Uterus (tissue), 2 donors: ENCODE data around the gene ZNF469.

ENCODE experiments used
- POLR2A ChIP-seq, 2 donors: fragments of 450-650 bp; IDR thresholded peaks; one replicate each; pipeline ENCODE4 v1.6.1; 2016; ENCODE audit warnings: antibody characterized with exemption in 2 of 2, mild to moderate bottlenecking in 1 of 2, moderate library complexity in 1 of 2
- TF ChIP-seq, protein P1 (sequence below), 4 experiments: fragments of 200-600 bp in 2 of 4; fragments of 450-650 bp in 2 of 4; sonication (generic) in 2 of 4; IDR thresholded peaks; one replicate each; pipeline ENCODE4 v1.5.1; 2016 to 2019; ENCODE audit warnings: antibody characterized with exemption in 4 of 4, mild to moderate bottlenecking in 2 of 4, moderate library complexity in 1 of 4

DNA sequence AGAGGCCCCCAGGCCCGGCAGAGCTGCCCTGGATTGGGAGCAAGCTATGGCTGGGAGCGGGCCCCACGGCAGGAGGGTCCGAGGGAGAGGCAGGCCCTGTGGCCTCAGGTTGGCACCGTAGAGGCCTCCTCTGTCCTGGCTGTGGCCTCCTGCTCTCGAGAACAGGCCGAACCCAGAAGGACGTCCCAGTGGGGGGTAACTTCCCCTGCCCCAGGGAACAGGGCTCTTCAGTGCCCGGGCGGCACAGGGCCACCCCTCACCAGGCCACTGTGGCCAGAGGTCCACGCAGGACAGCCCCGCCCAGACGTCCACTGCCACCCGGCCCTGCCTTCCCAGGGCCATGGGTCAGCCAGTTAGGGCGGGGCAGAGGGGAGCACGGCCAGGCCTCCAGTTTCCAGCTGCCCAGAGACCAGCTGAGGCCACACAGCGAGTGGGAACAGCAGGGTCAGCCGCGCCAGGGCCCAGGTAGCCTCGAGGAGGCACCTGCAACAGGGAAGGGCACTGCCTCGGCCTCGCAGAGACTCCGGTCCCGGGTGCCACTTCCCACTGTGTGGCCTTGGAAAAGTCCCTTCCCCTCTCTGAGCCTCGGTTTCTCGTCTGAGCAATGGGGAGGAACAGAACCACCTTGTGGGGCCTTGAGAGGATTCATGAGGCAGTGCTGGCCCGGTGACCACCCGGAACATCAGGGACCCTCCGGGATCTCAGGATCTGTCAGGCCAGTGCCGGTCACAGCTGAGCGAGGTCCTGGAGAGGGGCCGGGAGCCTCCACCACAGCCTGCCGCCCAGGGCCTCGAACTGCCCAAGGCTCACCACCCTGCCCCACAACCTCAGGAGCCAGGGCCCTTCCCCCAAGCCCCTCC is 32.0 kb downstream of the ZNF469 start:
- no peak for TF ChIP-seq POLR2A (IDR thresholded peaks at IDR 0.05)
- TF ChIP-seq, protein P1, sequence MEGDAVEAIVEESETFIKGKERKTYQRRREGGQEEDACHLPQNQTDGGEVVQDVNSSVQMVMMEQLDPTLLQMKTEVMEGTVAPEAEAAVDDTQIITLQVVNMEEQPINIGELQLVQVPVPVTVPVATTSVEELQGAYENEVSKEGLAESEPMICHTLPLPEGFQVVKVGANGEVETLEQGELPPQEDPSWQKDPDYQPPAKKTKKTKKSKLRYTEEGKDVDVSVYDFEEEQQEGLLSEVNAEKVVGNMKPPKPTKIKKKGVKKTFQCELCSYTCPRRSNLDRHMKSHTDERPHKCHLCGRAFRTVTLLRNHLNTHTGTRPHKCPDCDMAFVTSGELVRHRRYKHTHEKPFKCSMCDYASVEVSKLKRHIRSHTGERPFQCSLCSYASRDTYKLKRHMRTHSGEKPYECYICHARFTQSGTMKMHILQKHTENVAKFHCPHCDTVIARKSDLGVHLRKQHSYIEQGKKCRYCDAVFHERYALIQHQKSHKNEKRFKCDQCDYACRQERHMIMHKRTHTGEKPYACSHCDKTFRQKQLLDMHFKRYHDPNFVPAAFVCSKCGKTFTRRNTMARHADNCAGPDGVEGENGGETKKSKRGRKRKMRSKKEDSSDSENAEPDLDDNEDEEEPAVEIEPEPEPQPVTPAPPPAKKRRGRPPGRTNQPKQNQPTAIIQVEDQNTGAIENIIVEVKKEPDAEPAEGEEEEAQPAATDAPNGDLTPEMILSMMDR (IDR thresholded peaks at IDR 0.05), result no peak
